Measurements from ENCODE around the gene CNKSR3. TPM values are rescaled to one million over a fixed set of nuclear protein-coding genes. Genes with fewer than 3 reads are reported as not detected.

CNKSR3 gene
- total RNA-seq, 1 experiment from 2014 or later: not detected

- no peaks in the 10 kb centered on the region for H3K27me3 ChIP-seq (ENCODE audit: low read length)
- H3K36me3 ChIP-seq (ENCODE audit: insufficient read depth, low read length): no peaks in the 10 kb centered on the region
- no peak overlapping the region for H3K4me2 ChIP-seq (ENCODE audit: low read depth, low read length, poor library complexity, severe bottlenecking)
- H2AFZ ChIP-seq (ENCODE audit: low read length): no peak overlapping the region
- no peak overlapping the region for H3K27ac ChIP-seq (ENCODE audit: low read length)
- no peaks in the 10 kb centered on the region for H3K9me2 ChIP-seq (replicated peaks; ENCODE audit: insufficient read depth, low read length)
- no peak for DNase-seq
- no peak overlapping the region for H3K9ac ChIP-seq (ENCODE audit: low read length)
- no peak overlapping the region for H3K4me3 ChIP-seq (ENCODE audit: low read length)
- H3K9me3 ChIP-seq (ENCODE audit: low read length): no peaks in the 10 kb centered on the region
- H3K4me1 ChIP-seq (ENCODE audit: low read length): no peaks in the 10 kb centered on the region
- H4K20me1 ChIP-seq (ENCODE audit: insufficient read depth, low read depth, low read length): no peaks in the 10 kb centered on the region
- H3K79me2 ChIP-seq (ENCODE audit: low read length): no peaks in the 10 kb centered on the region
Observed at GRCh38 chr6:154445417-154445816, 65.1 kb downstream of the CNKSR3 start.

DNA sequence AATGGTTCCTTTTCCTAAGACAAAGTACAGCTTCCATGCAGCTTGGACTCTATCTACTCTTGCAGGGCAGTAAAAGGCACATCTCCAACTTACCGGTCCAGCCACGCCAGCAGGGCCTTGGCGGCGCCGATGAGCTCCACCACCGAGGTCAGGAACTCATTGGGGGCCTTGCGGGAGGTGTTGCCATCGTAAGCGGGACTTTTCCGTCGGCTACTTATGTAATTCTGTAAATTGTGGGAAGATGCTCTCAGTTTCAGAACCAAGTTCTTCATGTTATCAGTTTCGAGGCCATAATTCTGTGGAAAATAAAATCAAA lies 68.5 kb downstream of the CNKSR3 start:
- no peak overlapping the region for H3K4me2 ChIP-seq (ENCODE audit: low read depth, low read length, poor library complexity, severe bottlenecking)
- H3K9ac ChIP-seq (ENCODE audit: low read length): no peak overlapping the region
- H3K27me3 ChIP-seq (ENCODE audit: low read length): no peaks in the 10 kb centered on the region
- H3K9me2 ChIP-seq (replicated peaks; ENCODE audit: insufficient read depth, low read length): no peaks in the 10 kb centered on the region
- H2AFZ ChIP-seq (ENCODE audit: low read length): no peak overlapping the region
- no peak for DNase-seq
- no peak overlapping the region for H3K4me3 ChIP-seq (ENCODE audit: low read length)
- H3K4me1 ChIP-seq (ENCODE audit: low read length): no peaks in the 10 kb centered on the region
- no peak overlapping the region for H3K27ac ChIP-seq (ENCODE audit: low read length)
- H3K79me2 ChIP-seq (ENCODE audit: low read length): no peaks in the 10 kb centered on the region
- no peaks in the 10 kb centered on the region for H4K20me1 ChIP-seq (ENCODE audit: insufficient read depth, low read depth, low read length)
- no peaks in the 10 kb centered on the region for H3K36me3 ChIP-seq (ENCODE audit: insufficient read depth, low read length)
- no peaks in the 10 kb centered on the region for H3K9me3 ChIP-seq (ENCODE audit: low read length)

- Histone ChIP-seq H3K4me2 (ENCODE audit: low read depth, low read length, poor library complexity, severe bottlenecking) (no peak overlapping the region), H3K27me3 (ENCODE audit: low read length) (no peaks in the 10 kb centered on the region), H3K79me2 (ENCODE audit: low read length) (no peaks in the 10 kb centered on the region), H3K9me3 (ENCODE audit: low read length) (no peaks in the 10 kb centered on the region), H3K27ac (ENCODE audit: low read length) (no peak overlapping the region), H2AFZ (ENCODE audit: low read length) (no peak overlapping the region), H3K4me3 (ENCODE audit: low read length) (no peak overlapping the region), H3K36me3 (ENCODE audit: insufficient read depth, low read length) (no peaks in the 10 kb centered on the region), H3K4me1 (ENCODE audit: low read length) (no peaks in the 10 kb centered on the region), H4K20me1 (ENCODE audit: insufficient read depth, low read depth, low read length) (no peaks in the 10 kb centered on the region), H3K9me2 (replicated peaks; ENCODE audit: insufficient read depth, low read length) (no peaks in the 10 kb centered on the region), H3K9ac (ENCODE audit: low read length) (no peak overlapping the region)
- DNase-seq: no peak
Observed at GRCh38 chr6:154440422-154441043, 70.0 kb downstream of the CNKSR3 start.

DNA sequence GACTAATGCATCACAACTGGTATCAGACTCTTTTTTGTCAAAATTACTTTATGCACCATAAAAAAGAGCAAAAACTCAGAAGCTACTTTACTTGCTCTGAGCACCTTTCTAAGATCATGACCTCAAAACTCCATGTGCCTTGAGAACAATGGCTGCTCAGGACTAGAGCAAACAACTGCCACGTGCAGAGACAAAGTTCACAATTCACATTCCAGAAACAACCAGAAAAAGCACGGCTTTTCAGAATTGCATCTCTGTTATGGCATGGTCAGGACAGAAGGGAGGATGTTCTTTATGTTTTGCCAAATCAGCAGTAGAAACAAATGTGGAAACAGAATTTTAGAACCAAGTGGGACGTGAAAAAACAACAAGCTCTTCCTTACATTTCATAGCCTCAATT lies 70.5 kb downstream of the CNKSR3 start:
- Histone ChIP-seq H2AFZ (ENCODE audit: low read length) (no peak overlapping the region), H3K4me1 (ENCODE audit: low read length) (no peaks in the 10 kb centered on the region), H3K4me3 (ENCODE audit: low read length) (no peak overlapping the region), H3K79me2 (ENCODE audit: low read length) (no peaks in the 10 kb centered on the region), H3K27me3 (ENCODE audit: low read length) (no peaks in the 10 kb centered on the region), H3K27ac (ENCODE audit: low read length) (no peak overlapping the region), H3K36me3 (ENCODE audit: insufficient read depth, low read length) (no peaks in the 10 kb centered on the region), H3K4me2 (ENCODE audit: low read depth, low read length, poor library complexity, severe bottlenecking) (no peak overlapping the region), H3K9me3 (ENCODE audit: low read length) (no peaks in the 10 kb centered on the region), H3K9ac (ENCODE audit: low read length) (no peak overlapping the region), H4K20me1 (ENCODE audit: insufficient read depth, low read depth, low read length) (no peaks in the 10 kb centered on the region), H3K9me2 (replicated peaks; ENCODE audit: insufficient read depth, low read length) (no peaks in the 10 kb centered on the region)
- DNase-seq: no peak

GRCh38 chr6:154438882-154439415 lies 71.5 kb downstream of the CNKSR3 start:
- H3K27me3 ChIP-seq (ENCODE audit: low read length): no peaks in the 10 kb centered on the region
- H3K4me3 ChIP-seq (ENCODE audit: low read length): no peak overlapping the region
- H3K9me3 ChIP-seq (ENCODE audit: low read length): no peaks in the 10 kb centered on the region
- no peaks in the 10 kb centered on the region for H3K9me2 ChIP-seq (replicated peaks; ENCODE audit: insufficient read depth, low read length)
- no peaks in the 10 kb centered on the region for H3K36me3 ChIP-seq (ENCODE audit: insufficient read depth, low read length)
- H3K4me2 ChIP-seq (ENCODE audit: low read depth, low read length, poor library complexity, severe bottlenecking): no peak overlapping the region
- no peaks in the 10 kb centered on the region for H3K4me1 ChIP-seq (ENCODE audit: low read length)
- H3K27ac ChIP-seq (ENCODE audit: low read length): no peak overlapping the region
- H3K79me2 ChIP-seq (ENCODE audit: low read length): no peaks in the 10 kb centered on the region
- DNase-seq: no peak
- H2AFZ ChIP-seq (ENCODE audit: low read length): no peak overlapping the region
- no peaks in the 10 kb centered on the region for H4K20me1 ChIP-seq (ENCODE audit: insufficient read depth, low read depth, low read length)
- no peak overlapping the region for H3K9ac ChIP-seq (ENCODE audit: low read length)

GRCh38 chr6:154435400-154435945 lies 75.0 kb downstream of the CNKSR3 start:
- Histone ChIP-seq H3K27me3 (ENCODE audit: low read length) (no peaks in the 10 kb centered on the region), H3K9me3 (ENCODE audit: low read length) (no peaks in the 10 kb centered on the region), H4K20me1 (ENCODE audit: insufficient read depth, low read depth, low read length) (no peaks in the 10 kb centered on the region), H3K4me2 (ENCODE audit: low read depth, low read length, poor library complexity, severe bottlenecking) (no peak overlapping the region), H2AFZ (ENCODE audit: low read length) (no peak overlapping the region), H3K36me3 (ENCODE audit: insufficient read depth, low read length) (no peaks in the 10 kb centered on the region), H3K27ac (ENCODE audit: low read length) (no peak overlapping the region), H3K9ac (ENCODE audit: low read length) (no peak overlapping the region), H3K4me1 (ENCODE audit: low read length) (peaks cover 3% of the 10 kb centered on the region), H3K79me2 (ENCODE audit: low read length) (no peaks in the 10 kb centered on the region), H3K9me2 (replicated peaks; ENCODE audit: insufficient read depth, low read length) (no peaks in the 10 kb centered on the region), H3K4me3 (ENCODE audit: low read length) (no peak overlapping the region)
- no peak for DNase-seq

- Histone ChIP-seq H3K36me3 (ENCODE audit: insufficient read depth, low read length) (no peaks in the 10 kb centered on the region), H3K79me2 (ENCODE audit: low read length) (no peaks in the 10 kb centered on the region), H3K4me2 (ENCODE audit: low read depth, low read length, poor library complexity, severe bottlenecking) (no peak overlapping the region), H3K4me3 (ENCODE audit: low read length) (no peak overlapping the region), H3K4me1 (ENCODE audit: low read length) (peaks cover 8% of the 10 kb centered on the region), H2AFZ (ENCODE audit: low read length) (no peak overlapping the region), H4K20me1 (ENCODE audit: insufficient read depth, low read depth, low read length) (no peaks in the 10 kb centered on the region), H3K9ac (ENCODE audit: low read length) (no peak overlapping the region), H3K9me3 (ENCODE audit: low read length) (no peaks in the 10 kb centered on the region), H3K27me3 (ENCODE audit: low read length) (no peaks in the 10 kb centered on the region), H3K27ac (ENCODE audit: low read length) (no peak overlapping the region), H3K9me2 (replicated peaks; ENCODE audit: insufficient read depth, low read length) (no peaks in the 10 kb centered on the region)
- no peak for DNase-seq
Observed at GRCh38 chr6:154434662-154435061, 75.8 kb downstream of the CNKSR3 start.

DNA sequence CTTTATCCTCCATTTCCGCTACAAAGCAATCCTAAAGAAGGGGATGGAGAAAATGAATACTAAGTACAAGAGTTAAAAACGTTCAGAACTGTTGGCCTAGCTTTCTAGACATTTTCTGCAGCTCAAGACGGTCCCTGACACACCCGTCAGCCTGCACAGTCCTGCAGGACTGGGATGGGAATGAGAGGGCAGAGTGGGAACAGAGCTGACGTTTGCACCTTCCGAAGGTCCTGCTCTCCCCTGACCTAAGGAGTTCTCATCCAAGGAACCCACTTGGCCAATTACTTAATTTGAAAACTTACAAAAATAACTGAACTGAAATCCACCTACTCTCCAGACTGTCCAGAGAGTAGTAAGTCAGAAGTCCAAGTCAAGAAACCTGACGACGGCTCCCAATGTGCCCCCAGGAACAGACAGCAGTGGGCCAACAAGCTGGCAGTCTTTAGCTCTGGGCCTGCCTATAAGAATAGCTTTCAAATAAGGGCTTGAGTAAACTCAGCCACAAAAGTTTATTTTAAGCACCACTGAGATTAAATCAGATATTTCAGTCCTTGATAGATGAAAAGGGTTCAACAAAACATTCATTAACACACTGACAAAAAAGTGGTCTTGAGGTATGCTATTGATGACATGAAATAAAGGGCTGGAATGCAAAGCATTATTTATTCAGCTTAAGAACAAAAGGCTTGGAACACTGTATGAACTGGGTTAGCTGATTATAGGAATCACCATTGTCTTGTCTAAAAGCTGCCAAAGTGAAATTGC lies 76.8 kb downstream of the CNKSR3 start:
- no peak overlapping the region for H2AFZ ChIP-seq (ENCODE audit: low read length)
- DNase-seq: no peak
- no peaks in the 10 kb centered on the region for H3K9me3 ChIP-seq (ENCODE audit: low read length)
- no peaks in the 10 kb centered on the region for H3K9me2 ChIP-seq (replicated peaks; ENCODE audit: insufficient read depth, low read length)
- H3K4me2 ChIP-seq (ENCODE audit: low read depth, low read length, poor library complexity, severe bottlenecking): no peak overlapping the region
- H3K79me2 ChIP-seq (ENCODE audit: low read length): no peaks in the 10 kb centered on the region
- H3K4me1 ChIP-seq (ENCODE audit: low read length): peaks cover 14% of the 10 kb centered on the region
- H3K36me3 ChIP-seq (ENCODE audit: insufficient read depth, low read length): no peaks in the 10 kb centered on the region
- H4K20me1 ChIP-seq (ENCODE audit: insufficient read depth, low read depth, low read length): no peaks in the 10 kb centered on the region
- no peak overlapping the region for H3K27ac ChIP-seq (ENCODE audit: low read length)
- no peak overlapping the region for H3K9ac ChIP-seq (ENCODE audit: low read length)
- H3K4me3 ChIP-seq (ENCODE audit: low read length): no peak overlapping the region
- H3K27me3 ChIP-seq (ENCODE audit: low read length): no peaks in the 10 kb centered on the region

All from Karpas-422 (cell line).